ENCODE data around the gene PTPRG. TPM values are rescaled to one million over a fixed set of nuclear protein-coding genes. Genes with fewer than 3 reads are reported as not detected.

PTPRG gene
- total RNA-seq, 2 experiments from 2014 or later: 0.10 TPM; not detected in 1

DNA sequence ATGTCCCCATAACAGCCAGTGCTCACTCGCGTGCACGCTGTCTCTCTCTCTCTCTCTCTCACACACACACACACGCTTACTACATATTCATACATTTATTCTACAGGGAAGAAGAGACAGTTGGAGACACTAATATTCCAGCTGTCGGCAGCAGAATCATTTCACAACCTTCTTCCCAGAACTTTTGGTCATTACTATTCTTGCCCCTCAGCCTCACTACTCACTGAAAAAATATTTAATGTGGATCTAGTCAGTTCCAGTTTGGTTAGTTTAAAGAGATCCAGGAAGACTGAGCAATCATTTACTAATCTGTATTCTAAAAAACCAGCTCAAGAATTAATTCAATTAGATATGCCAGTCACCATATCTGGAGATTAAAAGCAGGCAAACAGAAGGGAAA, 394.9 kb downstream of the PTPRG start:
- H3K27me3 Mint-ChIP-seq: no peaks in the 10 kb centered on the region
- ChIA-PET CTCF (no interaction called here), POLR2A (no interaction called here)
- intact Hi-C loops (cut with micrococcal nuclease): no loop called here
- no peak for DNase-seq
- H3K4me3 Mint-ChIP-seq: no peak overlapping the region
- H3K27ac Mint-ChIP-seq: no peak overlapping the region
- H3K4me1 Mint-ChIP-seq (ENCODE audit: low read depth): no peaks in the 10 kb centered on the region
- H3K36me3 Mint-ChIP-seq: no peaks in the 10 kb centered on the region
- no peaks in the 10 kb centered on the region for H3K9me3 Mint-ChIP-seq

DNA sequence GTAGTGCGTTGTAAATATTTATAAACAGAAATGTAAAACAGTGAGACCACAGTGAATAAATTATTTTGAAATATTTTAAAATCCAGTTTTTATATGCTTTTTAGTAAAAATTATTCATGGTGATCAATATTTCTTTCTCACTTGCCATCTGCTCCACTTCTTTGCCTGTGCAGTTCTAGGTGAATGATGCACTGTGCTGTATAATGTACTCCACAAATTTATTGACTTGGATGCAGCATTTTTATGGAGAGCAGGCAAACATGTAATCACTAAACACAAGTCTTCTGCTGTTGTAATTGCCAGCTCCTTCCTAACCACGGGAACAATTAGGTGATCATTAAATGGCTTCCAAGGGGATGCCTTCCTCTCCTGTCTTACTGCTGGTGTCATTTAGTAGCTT, 395.9 kb downstream of the PTPRG start:
- intact Hi-C loops (cut with micrococcal nuclease): no loop called here
- DNase-seq: no peak
- no peak overlapping the region for H3K4me3 Mint-ChIP-seq
- H3K36me3 Mint-ChIP-seq: no peaks in the 10 kb centered on the region
- H3K27me3 Mint-ChIP-seq: no peaks in the 10 kb centered on the region
- CTCF ChIA-PET: no interaction called here
- H3K27ac Mint-ChIP-seq: no peak overlapping the region
- H3K9me3 Mint-ChIP-seq: no peaks in the 10 kb centered on the region
- no peaks in the 10 kb centered on the region for H3K4me1 Mint-ChIP-seq (ENCODE audit: low read depth)
- POLR2A ChIA-PET: no interaction called here

DNA sequence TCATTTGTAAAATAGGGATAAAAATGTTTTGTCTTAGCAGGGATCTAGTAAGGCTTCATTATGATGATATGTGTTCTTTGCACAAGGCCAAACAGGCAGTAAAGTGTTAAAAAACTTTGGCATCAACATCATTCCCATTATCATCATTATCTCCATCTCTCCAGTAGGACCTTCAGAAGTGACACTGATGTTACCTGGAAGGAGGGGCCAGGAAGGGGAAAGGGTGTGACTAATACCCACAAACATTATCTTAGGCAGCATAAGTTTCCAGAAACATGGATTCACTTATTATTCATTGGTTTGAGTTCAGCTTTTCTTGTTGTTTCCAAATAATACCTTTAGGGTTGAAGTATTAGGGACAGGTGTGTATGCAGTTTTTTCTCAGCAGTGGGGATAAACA, 399.6 kb downstream of the PTPRG start:
- Mint-ChIP-seq H3K36me3 (no peaks in the 10 kb centered on the region), H3K4me1 (ENCODE audit: low read depth) (no peaks in the 10 kb centered on the region), H3K27ac (no peak overlapping the region), H3K27me3 (no peaks in the 10 kb centered on the region), H3K4me3 (no peak overlapping the region), H3K9me3 (no peaks in the 10 kb centered on the region)
- intact Hi-C loops (cut with micrococcal nuclease): no loop called here
- no peak for DNase-seq
- ChIA-PET CTCF (no interaction called here), POLR2A (no interaction called here)

DNA sequence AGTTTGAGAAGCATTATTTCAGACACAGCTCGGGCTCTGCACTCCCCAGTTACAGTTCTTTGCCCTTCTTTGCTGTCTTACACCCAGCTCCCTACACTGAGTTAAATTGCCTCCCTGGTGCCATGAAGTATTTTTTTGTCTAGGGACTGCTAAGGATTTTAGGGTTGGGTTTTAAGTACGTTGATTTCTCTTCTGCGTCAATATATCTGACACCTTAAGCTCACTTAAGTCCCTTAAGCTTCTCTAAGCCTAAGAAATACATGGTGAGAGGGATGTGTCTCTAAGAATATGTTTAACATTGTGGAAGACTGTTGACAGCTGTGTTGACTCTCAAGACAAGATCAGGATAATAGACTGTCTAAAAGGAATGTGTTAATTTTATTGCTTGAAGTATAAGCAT, 400.5 kb downstream of the PTPRG start:
- no peak overlapping the region for H3K4me3 Mint-ChIP-seq
- intact Hi-C loops (cut with micrococcal nuclease): no loop called here
- ChIA-PET CTCF (no interaction called here), POLR2A (no interaction called here)
- no peaks in the 10 kb centered on the region for H3K9me3 Mint-ChIP-seq
- DNase-seq: no peak
- H3K27ac Mint-ChIP-seq: no peak overlapping the region
- H3K27me3 Mint-ChIP-seq: no peaks in the 10 kb centered on the region
- no peaks in the 10 kb centered on the region for H3K36me3 Mint-ChIP-seq
- no peaks in the 10 kb centered on the region for H3K4me1 Mint-ChIP-seq (ENCODE audit: low read depth)

DNA sequence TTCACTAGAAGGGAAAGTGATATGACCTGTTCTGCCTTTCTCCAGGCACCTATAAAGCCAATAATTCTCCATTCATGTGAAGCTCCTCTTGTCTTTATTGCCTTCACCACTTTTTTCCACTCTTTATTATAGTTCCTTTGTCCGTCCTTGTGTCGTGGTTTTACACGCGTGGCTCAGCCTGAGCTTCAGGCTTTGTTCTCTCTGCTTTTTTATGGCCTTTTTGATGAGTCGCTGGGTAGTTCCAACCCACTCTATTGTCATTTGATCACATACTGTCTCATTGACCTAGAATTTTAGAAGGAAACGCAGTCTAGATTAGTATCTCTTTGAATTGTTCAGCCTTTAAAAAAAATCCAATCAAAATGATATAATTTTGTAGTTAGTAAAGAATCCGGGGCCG, 403.2 kb downstream of the PTPRG start:
- intact Hi-C loops (cut with micrococcal nuclease): no loop called here
- no peaks in the 10 kb centered on the region for H3K4me1 Mint-ChIP-seq (ENCODE audit: low read depth)

DNA sequence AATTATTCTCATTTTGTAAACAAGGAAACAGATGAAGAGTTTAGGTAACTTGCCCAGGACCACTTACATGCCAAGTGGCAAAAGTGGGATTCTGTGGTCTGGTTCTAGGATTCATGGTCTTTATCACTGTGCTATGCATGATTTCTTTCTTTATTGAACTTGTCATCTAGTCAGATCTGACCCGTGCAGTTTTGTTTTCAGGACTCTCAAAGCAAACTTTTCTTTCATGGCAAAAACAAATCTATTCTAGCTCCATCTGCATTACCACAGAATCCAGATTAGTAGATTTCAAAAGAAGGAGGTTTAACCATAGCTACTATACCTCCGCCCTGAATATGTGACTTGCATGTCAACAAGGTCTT, 404.4 kb downstream of the PTPRG start:
- Mint-ChIP-seq H3K36me3 (no peaks in the 10 kb centered on the region), H3K27ac (no peak overlapping the region), H3K27me3 (no peaks in the 10 kb centered on the region), H3K4me3 (no peak overlapping the region), H3K4me1 (ENCODE audit: low read depth) (no peaks in the 10 kb centered on the region), H3K9me3 (no peaks in the 10 kb centered on the region)
- DNase-seq: no peak
- ChIA-PET POLR2A (no interaction called here), CTCF (no interaction called here)
- intact Hi-C loops (cut with micrococcal nuclease): no loop called here

More for the DNA sequence above, 403.2 kb downstream of the PTPRG start:
- Mint-ChIP-seq H3K9me3 (no peaks in the 10 kb centered on the region), H3K27ac (no peak overlapping the region), H3K27me3 (no peaks in the 10 kb centered on the region), H3K4me3 (no peak overlapping the region), H3K36me3 (no peaks in the 10 kb centered on the region)
- no peak for DNase-seq
- CTCF ChIA-PET: no interaction called here
- POLR2A ChIA-PET: no interaction called here

DNA sequence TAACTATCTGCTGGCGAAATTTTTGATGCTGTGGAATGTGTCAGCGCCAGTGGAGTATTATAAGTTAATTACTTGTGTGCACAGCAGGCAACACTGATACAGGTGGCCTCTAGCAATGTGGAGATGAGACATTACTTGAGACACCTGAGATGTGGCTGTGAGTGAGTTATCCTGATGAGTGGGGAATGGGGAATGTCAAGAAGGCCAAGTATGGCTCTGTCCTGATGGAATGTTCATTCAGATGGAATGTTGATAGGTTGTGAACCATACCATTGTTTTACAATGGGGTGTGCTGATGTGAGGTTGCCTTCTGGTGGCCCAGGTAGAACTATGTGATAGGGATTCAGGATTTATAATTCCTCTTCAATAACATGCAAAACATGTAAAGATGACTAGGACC, 404.8 kb downstream of the PTPRG start:
- H3K27me3 Mint-ChIP-seq: no peaks in the 10 kb centered on the region
- H3K27ac Mint-ChIP-seq: no peak overlapping the region
- no peak overlapping the region for H3K4me3 Mint-ChIP-seq
- ChIA-PET CTCF (no interaction called here), POLR2A (no interaction called here)
- no peaks in the 10 kb centered on the region for H3K36me3 Mint-ChIP-seq
- intact Hi-C loops (cut with micrococcal nuclease): no loop called here
- no peaks in the 10 kb centered on the region for H3K9me3 Mint-ChIP-seq
- DNase-seq: no peak
- no peaks in the 10 kb centered on the region for H3K4me1 Mint-ChIP-seq (ENCODE audit: low read depth)

DNA sequence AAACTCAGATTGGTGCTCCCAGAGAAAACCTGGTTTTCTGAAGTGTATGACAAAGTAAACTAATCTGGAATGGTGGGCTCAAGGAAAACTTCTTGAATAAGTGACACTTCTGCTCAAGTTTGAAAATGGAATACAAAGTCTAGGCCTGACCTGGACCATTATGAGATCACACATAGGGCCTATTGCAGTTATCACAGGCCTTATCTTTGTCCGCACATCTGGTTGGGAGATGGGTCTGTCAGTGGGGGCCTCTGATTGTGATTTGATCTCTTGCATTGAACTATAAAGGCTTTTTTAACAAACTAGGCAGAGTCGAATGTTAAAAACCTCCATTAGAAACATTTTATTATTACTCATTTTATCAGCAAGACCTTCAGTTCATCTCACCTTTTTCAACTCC, 405.6 kb downstream of the PTPRG start:
- no peak for DNase-seq
- Mint-ChIP-seq H3K9me3 (no peaks in the 10 kb centered on the region), H3K36me3 (no peaks in the 10 kb centered on the region), H3K27me3 (no peaks in the 10 kb centered on the region), H3K4me3 (no peak overlapping the region), H3K27ac (no peak overlapping the region), H3K4me1 (ENCODE audit: low read depth) (no peaks in the 10 kb centered on the region)
- ChIA-PET CTCF (no interaction called here), POLR2A (no interaction called here)
- intact Hi-C loops (cut with micrococcal nuclease): no loop called here

DNA sequence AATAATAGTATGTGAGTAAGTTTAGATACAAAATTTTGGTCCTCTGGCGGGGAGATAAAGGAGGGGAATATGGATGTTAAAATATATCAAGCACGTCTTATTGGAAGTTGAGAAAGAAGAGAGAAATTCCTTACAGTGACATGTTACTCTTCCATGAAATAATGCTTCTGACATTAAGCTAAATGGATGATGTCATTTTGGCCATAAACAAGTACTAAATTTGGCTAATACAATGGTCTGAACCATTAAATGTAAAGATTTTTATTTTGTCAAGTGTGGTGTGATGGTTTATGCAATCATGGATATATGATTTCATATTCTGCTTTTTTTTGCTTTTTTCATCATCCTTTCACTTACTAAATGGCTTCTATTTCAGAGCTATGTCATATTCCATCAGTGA, 406.6 kb downstream of the PTPRG start:
- Mint-ChIP-seq H3K27me3 (no peaks in the 10 kb centered on the region), H3K27ac (no peak overlapping the region), H3K4me3 (no peak overlapping the region), H3K9me3 (no peaks in the 10 kb centered on the region), H3K36me3 (no peaks in the 10 kb centered on the region), H3K4me1 (ENCODE audit: low read depth) (no peaks in the 10 kb centered on the region)
- no peak for DNase-seq
- intact Hi-C loops (cut with micrococcal nuclease): no loop called here
- CTCF ChIA-PET: no interaction called here
- POLR2A ChIA-PET: no interaction called here

DNA sequence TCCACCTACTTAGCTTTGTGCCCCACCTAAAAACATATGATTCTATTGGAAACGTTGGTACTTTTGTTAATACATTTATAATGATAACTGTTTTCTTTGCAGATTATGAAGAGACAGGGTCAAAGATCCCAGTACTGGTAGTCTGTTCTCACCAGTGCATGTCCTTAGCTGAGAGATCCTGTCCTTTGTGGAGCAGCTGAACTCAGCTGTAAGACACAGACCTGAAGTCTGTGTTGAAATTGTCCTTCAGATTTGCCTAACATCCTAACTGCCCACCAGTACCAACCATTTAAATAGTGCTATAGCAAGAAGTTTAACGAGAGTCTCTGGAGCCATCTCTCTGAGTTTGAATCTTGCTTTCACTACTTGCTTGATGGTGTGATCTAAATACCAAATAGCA, 413.3 kb downstream of the PTPRG start:
- Mint-ChIP-seq H3K9me3 (no peaks in the 10 kb centered on the region), H3K4me1 (ENCODE audit: low read depth) (no peaks in the 10 kb centered on the region), H3K36me3 (no peaks in the 10 kb centered on the region), H3K27me3 (no peaks in the 10 kb centered on the region), H3K4me3 (no peak overlapping the region), H3K27ac (no peak overlapping the region)
- no peak for DNase-seq
- intact Hi-C loops (cut with micrococcal nuclease): no loop called here
- ChIA-PET POLR2A (no interaction called here), CTCF (no interaction called here)

DNA sequence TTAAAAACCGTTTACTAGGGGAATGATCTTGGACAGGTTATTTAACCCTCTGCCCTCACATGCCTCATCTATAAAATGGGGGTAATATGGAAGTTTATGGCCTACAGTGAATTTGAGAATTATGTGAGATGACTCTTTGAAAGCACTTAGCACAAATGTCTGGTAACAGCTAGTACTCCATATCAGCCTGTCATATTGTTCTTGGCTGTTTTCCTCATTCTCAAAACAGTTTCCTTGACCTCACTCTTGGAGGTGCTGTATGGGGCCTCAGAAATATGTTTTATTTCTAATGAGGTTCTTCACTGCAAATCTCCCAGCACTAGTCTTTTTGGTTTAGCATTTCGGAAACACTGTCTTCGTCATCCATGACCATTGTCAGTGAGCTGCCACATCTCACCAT, 413.8 kb downstream of the PTPRG start:
- Mint-ChIP-seq H3K27ac (no peak overlapping the region), H3K4me3 (no peak overlapping the region), H3K9me3 (no peaks in the 10 kb centered on the region), H3K36me3 (no peaks in the 10 kb centered on the region), H3K27me3 (no peaks in the 10 kb centered on the region), H3K4me1 (ENCODE audit: low read depth) (no peaks in the 10 kb centered on the region)
- CTCF ChIA-PET: no interaction called here
- intact Hi-C loops (cut with micrococcal nuclease): no loop called here
- DNase-seq: no peak
- POLR2A ChIA-PET: no interaction called here

DNA sequence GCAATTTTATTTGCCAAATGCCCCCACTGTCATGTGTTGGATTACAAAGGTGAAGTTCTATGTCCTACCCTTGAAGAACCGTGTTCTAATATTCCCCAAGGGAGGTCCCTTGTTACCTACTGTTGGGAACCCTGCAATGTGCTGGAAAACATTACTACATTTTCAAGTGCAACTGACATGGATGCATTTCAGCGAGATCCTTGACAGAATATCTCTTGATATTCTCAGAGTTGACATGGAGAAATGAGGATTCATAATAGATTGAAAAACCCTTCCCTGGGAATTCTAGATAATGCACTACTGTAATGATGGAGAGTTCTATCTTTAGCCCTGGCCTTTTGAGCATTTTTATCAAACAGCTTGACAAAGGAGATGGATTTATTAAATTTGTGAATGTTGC, 414.6 kb downstream of the PTPRG start:
- H3K4me1 Mint-ChIP-seq (ENCODE audit: low read depth): no peaks in the 10 kb centered on the region
- no peak for DNase-seq

DNA sequence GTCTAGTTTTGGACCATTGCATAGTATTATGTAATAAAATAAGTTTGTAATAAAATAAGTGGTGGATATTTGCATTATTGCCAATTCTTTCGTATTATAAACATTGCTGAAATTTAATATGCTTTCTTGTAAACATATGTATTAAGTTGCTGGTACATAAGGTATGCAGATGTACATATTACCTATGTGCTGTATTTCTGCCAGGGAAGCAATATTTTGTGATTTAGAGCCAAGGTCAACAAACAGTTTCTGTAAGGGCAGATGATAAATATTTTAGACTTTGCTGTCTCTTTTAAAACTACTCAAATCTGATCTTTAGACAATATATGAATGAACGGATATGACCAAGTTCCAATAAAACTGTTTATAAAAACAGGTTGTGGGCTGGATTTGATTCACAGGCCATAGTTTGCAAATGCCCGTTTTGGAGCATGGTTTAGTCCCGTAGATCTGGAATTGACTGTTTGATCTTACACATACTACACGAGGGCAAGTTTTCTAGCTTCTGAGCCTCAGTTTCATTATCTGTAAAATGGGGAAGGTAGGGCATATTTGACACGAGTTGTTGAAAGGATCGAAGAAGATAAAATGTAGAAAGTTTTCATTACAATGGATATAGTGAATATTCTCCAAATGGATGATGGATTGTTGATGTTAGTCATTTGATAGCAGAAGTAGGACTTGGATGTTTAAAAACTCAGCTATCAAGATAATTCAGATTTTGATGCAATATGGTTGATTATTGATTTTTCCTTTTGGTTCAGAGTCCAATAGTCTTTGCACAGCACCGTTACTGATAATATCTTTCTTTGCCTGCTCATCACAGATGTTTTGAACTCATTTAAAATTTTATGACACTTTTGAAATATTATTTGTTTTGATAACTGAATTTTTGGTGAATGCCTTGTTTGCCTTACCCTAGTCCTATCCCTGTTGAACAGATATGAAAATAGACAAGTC, 417.4 kb downstream of the PTPRG start:
- POLR2A ChIA-PET: no interaction called here

More for the DNA sequence above, 414.6 kb downstream of the PTPRG start:
- H3K9me3 Mint-ChIP-seq: no peaks in the 10 kb centered on the region
- intact Hi-C loops (cut with micrococcal nuclease): no loop called here
- no peak overlapping the region for H3K4me3 Mint-ChIP-seq
- H3K27ac Mint-ChIP-seq: no peak overlapping the region
- no peaks in the 10 kb centered on the region for H3K36me3 Mint-ChIP-seq
- H3K27me3 Mint-ChIP-seq: no peaks in the 10 kb centered on the region
- ChIA-PET CTCF (no interaction called here), POLR2A (no interaction called here)

More for the DNA sequence above, 417.4 kb downstream of the PTPRG start:
- CTCF ChIA-PET: no interaction called here
- Mint-ChIP-seq H3K36me3 (no peaks in the 10 kb centered on the region), H3K27ac (no peak overlapping the region), H3K27me3 (no peaks in the 10 kb centered on the region), H3K4me3 (no peak overlapping the region), H3K9me3 (no peaks in the 10 kb centered on the region), H3K4me1 (ENCODE audit: low read depth) (no peaks in the 10 kb centered on the region)
- intact Hi-C loops (cut with micrococcal nuclease): no loop called here
- DNase-seq: no peak

Measured in activated CD4-positive, alpha-beta memory T cell treated with anti-CD3 and anti-CD28 coated beads for 36 hours (primary cell).